IMR-90 (cell line): ENCODE data around the gene PODNL1. TPM values are rescaled to one million over a fixed set of nuclear protein-coding genes. Genes with fewer than 3 reads are reported as not detected.

ENCODE experiments used
- ATAC-seq: fragments of 200-7000 bp; cut with Tn5 transposase; 2 replicates; pipeline ENCODE4 v1.9.1; 2020; ENCODE audit warnings: low read depth, mild to moderate bottlenecking, moderate library complexity
- BruUV-seq: library from RNA; stranded (reverse); fragments of 400-500 nt; replicated peaks from 2 replicates; lab custom pipeline; 2021; lab: Mats Ljungman, UMichigan
- CTCF ChIA-PET: fragments of 300-600 bp; formaldehyde crosslinking; extraction: SDS; loops from one replicate; lab custom pipeline; 2021; ENCODE audit warnings: antibody characterized with exemption; lab: Yijun Ruan, JAX
- POLR2A ChIA-PET: fragments of 300-600 bp; sonication (Branson Sonifier 250); formaldehyde crosslinking; loops from one replicate; lab custom pipeline; 2022; ENCODE audit warnings: antibody characterized with exemption; ENCODE audit not compliant: unreplicated experiment; lab: Charles Lee
- DNase-seq: peaks from one replicate; pipeline ENCODE4 v3.0.0; 2013
- H2AFZ ChIP-seq: replicated peaks from 2 replicates; pipeline ENCODE3; 2013; ENCODE audit warnings: low read length, mild to moderate bottlenecking; ENCODE audit not compliant: poor library complexity
- H2AK5ac ChIP-seq: 2 replicates; pipeline ENCODE4 v1.6.1; 2013; ENCODE audit warnings: low read depth, low read length, inconsistent platforms
- H2AK9ac ChIP-seq: replicated peaks from 2 replicates; pipeline ENCODE3; 2013; ENCODE audit warnings: mild to moderate bottlenecking, low read depth, low read length, moderate library complexity; ENCODE audit not compliant: poor library complexity
- H2BK120ac ChIP-seq: 2 replicates; pipeline ENCODE4 v1.6.1; 2013; ENCODE audit warnings: low read depth, low read length, inconsistent platforms
- H2BK15ac ChIP-seq: 3 replicates; pipeline ENCODE4 v1.6.1; 2013; ENCODE audit warnings: low read depth, low read length, inconsistent platforms
- H2BK20ac ChIP-seq: 2 replicates; pipeline ENCODE4 v1.6.1; 2013; ENCODE audit warnings: low read depth, mild to moderate bottlenecking, inconsistent platforms, low read length, moderate library complexity
- H2BK5ac ChIP-seq: 2 replicates; pipeline ENCODE4 v1.6.1; 2013; ENCODE audit warnings: mild to moderate bottlenecking, low read depth, low read length, inconsistent platforms; ENCODE audit not compliant: poor library complexity, severe bottlenecking
- H3K14ac ChIP-seq: replicated peaks from 2 replicates; pipeline ENCODE4 v1.6.1; 2013; ENCODE audit warnings: low read depth, low read length, inconsistent platforms
- H3K18ac ChIP-seq: 2 replicates; pipeline ENCODE4 v1.6.1; 2013; ENCODE audit warnings: low read depth, low read length, control low read depth
- H3K23ac ChIP-seq: 2 replicates; pipeline ENCODE4 v1.6.1; 2013; ENCODE audit warnings: low read depth, low read length, inconsistent platforms
- H3K27ac ChIP-seq: 2 replicates; pipeline ENCODE4 v1.5.1; 2013; ENCODE audit warnings: mild to moderate bottlenecking, control low read depth, low read length; ENCODE audit not compliant: insufficient read depth
- H3K27me3 ChIP-seq: 2 replicates; pipeline ENCODE4 v1.6.1; 2013; ENCODE audit warnings: low read length; ENCODE audit not compliant: control insufficient read depth, insufficient read depth
- H3K36me3 ChIP-seq: 2 replicates; pipeline ENCODE4 v1.6.1; 2013; ENCODE audit warnings: low read length, mixed read lengths; ENCODE audit not compliant: control insufficient read depth, insufficient read depth
- H3K4ac ChIP-seq: 2 replicates; pipeline ENCODE4 v1.6.1; 2013; ENCODE audit warnings: low read depth, low read length, inconsistent platforms
- H3K4me1 ChIP-seq: 2 replicates; pipeline ENCODE4 v1.6.1; 2013; ENCODE audit warnings: low read length, mixed read lengths; ENCODE audit not compliant: control insufficient read depth, insufficient read depth
- H3K4me2 ChIP-seq: 2 replicates; pipeline ENCODE4 v1.6.1; 2013; ENCODE audit warnings: low read depth, mild to moderate bottlenecking, control low read depth, low read length, moderate library complexity
- H3K4me3 ChIP-seq: 2 replicates; pipeline ENCODE4 v1.5.1; 2013; ENCODE audit warnings: low read depth, mild to moderate bottlenecking, control low read depth, low read length, moderate library complexity; ENCODE audit not compliant: insufficient read depth
- H3K56ac ChIP-seq: 2 replicates; pipeline ENCODE4 v1.6.1; 2013; ENCODE audit warnings: low read length, inconsistent platforms; ENCODE audit not compliant: insufficient read depth; ENCODE audit errors: extremely low read depth
- H3K79me1 ChIP-seq, 2 experiments: 2 replicates each; pipeline ENCODE4 v1.6.1; 2013; ENCODE audit warnings: low read length in 2 of 2, inconsistent platforms in 1 of 2, low read depth in 1 of 2
- H3K9ac ChIP-seq: 2 replicates; pipeline ENCODE4 v1.6.1; 2013; ENCODE audit warnings: low read depth, low read length, control low read depth
- H3K9me1 ChIP-seq: 2 replicates; pipeline ENCODE4 v1.6.1; 2013; ENCODE audit warnings: low read length, inconsistent platforms; ENCODE audit not compliant: insufficient read depth
- H3K9me3 ChIP-seq: 2 replicates; pipeline ENCODE4 v1.6.1; 2013; ENCODE audit warnings: low read length; ENCODE audit not compliant: control insufficient read depth, insufficient read depth
- H4K20me1 ChIP-seq: 2 replicates; pipeline ENCODE4 v1.6.1; 2013; ENCODE audit warnings: low read length, inconsistent platforms; ENCODE audit not compliant: insufficient read depth
- H4K5ac ChIP-seq: 2 replicates; pipeline ENCODE4 v1.6.1; 2013; ENCODE audit warnings: mild to moderate bottlenecking, low read depth, low read length, control low read depth
- H4K8ac ChIP-seq, 2 experiments: 2 replicates each; pipeline ENCODE4 v1.6.1; 2013; ENCODE audit warnings: low read depth in 2 of 2, low read length in 2 of 2, control low read depth in 1 of 2, inconsistent platforms in 1 of 2
- H4K91ac ChIP-seq: 2 replicates; pipeline ENCODE4 v1.6.1; 2013; ENCODE audit warnings: low read depth, low read length, inconsistent platforms; ENCODE audit not compliant: insufficient read depth
- BHLHE40 ChIP-seq: fragments of 150-350 bp; IDR thresholded peaks from 2 replicates; pipeline ENCODE4 v1.6.1; 2016; ENCODE audit warnings: mild to moderate bottlenecking, low read depth, low read length
- CEBPB ChIP-seq: IDR thresholded peaks from 2 replicates; pipeline ENCODE4 v1.6.1; 2012; ENCODE audit warnings: low read depth, low read length, improper control_type of control experiment
- CHD1 ChIP-seq: IDR thresholded peaks from 2 replicates; pipeline ENCODE4 v1.6.1; 2012; ENCODE audit warnings: low read depth, low read length, improper control_type of control experiment
- CTCF ChIP-seq: conservative IDR thresholded peaks from 2 replicates; pipeline ENCODE4 v1.5.1; 2012; ENCODE audit warnings: mild to moderate bottlenecking, low read depth, low read length, improper control_type of control experiment
- ELK1 ChIP-seq: fragments of 150-350 bp; IDR thresholded peaks from 2 replicates; pipeline ENCODE4 v1.6.1; 2016; ENCODE audit warnings: low read depth, mild to moderate bottlenecking, low read length, moderate library complexity, borderline replicate concordance
- FOS ChIP-seq: fragments of 150-350 bp; IDR thresholded peaks from 2 replicates; pipeline ENCODE4 v1.6.1; 2016; ENCODE audit warnings: low read depth, low read length
- MAFK ChIP-seq: IDR thresholded peaks from 2 replicates; pipeline ENCODE4 v1.6.1; 2012; ENCODE audit warnings: low read depth, low read length, improper control_type of control experiment
- MAZ ChIP-seq: IDR thresholded peaks from 2 replicates; pipeline ENCODE4 v1.6.1; 2012; ENCODE audit warnings: low read depth, mild to moderate bottlenecking, low read length, improper control_type of control experiment, moderate library complexity, borderline replicate concordance
- MXI1 ChIP-seq: IDR thresholded peaks from 2 replicates; pipeline ENCODE4 v1.6.1; 2012; ENCODE audit warnings: low read depth, mild to moderate bottlenecking, low read length, moderate library complexity, borderline replicate concordance
- NFE2L2 ChIP-seq: fragments of 150-350 bp; IDR thresholded peaks from 2 replicates; pipeline ENCODE4 v1.6.1; 2016; ENCODE audit warnings: low read depth, mild to moderate bottlenecking, low read length
- POLR2A ChIP-seq: IDR thresholded peaks from 2 replicates; pipeline ENCODE4 v1.6.1; 2012; ENCODE audit warnings: mild to moderate bottlenecking, low read depth, low read length
- RAD21 ChIP-seq: IDR thresholded peaks from 2 replicates; pipeline ENCODE4 v1.6.1; 2012; ENCODE audit warnings: low read length, improper control_type of control experiment
- RFX5 ChIP-seq: IDR thresholded peaks from 2 replicates; pipeline ENCODE4 v1.8.0; 2012; ENCODE audit warnings: low read depth, mild to moderate bottlenecking, low read length, moderate library complexity
- SMC3 ChIP-seq: fragments of 150-350 bp; IDR thresholded peaks from 2 replicates; pipeline ENCODE4 v1.6.1; 2016; ENCODE audit warnings: low read depth, mild to moderate bottlenecking, antibody characterized with exemption, low read length, moderate library complexity
- USF2 ChIP-seq: fragments of 150-350 bp; IDR thresholded peaks from 2 replicates; pipeline ENCODE4 v1.6.1; 2017; ENCODE audit warnings: mild to moderate bottlenecking, antibody characterized with exemption, low read length, low read depth
- WGBS, 2 experiments: methylation state at CpG; one replicate each; pipeline versions ENCODE4 v1.1.5 to v1.1.7; 2013; ENCODE audit warnings: missing lambda C conversion rate in 2 of 2; ENCODE audit not compliant: insufficient read length in 1 of 2; ENCODE audit errors: extremely low coverage in 2 of 2; 5-methylcytosine and 5-hydroxymethylcytosine counted together
- dilution Hi-C: fragments of 300-500 bp; cut with HindIII; formaldehyde crosslinking; loops from one replicate; pipeline ENCODE4 v1.14.3; 2018; ENCODE audit warnings: low sequenced_read_pairs; ENCODE audit not compliant: unreplicated experiment
- in situ Hi-C: fragments of 300-500 bp; cut with MboI; formaldehyde crosslinking; loops from 3 replicates; pipeline ENCODE4 v1.14.3; 2019; ENCODE audit warnings: low sequenced_read_pairs, inconsistent platforms, mixed read lengths
- intact Hi-C: fragments of 100-400 bp; cut with micrococcal nuclease; formaldehyde crosslinking; loops from 2 replicates; pipeline ENCODE4 v1.10.0; 2022
- polyA plus RNA-seq, 3 experiments: library from polyadenylated mRNA; depleted of rRNA; stranded (reverse); fragments of >200 nt; gene quantifications; 2 replicates each; pipeline ENCODE4 v1.2.3, GENCODE V29; 2012; ENCODE audit warnings: low replicate concordance in 1 of 3
- total RNA-seq: library from RNA; depleted of rRNA; stranded (reverse); fragments of >200 nt; gene quantifications from 2 replicates; pipeline ENCODE4 v1.2.3, GENCODE V29; 2012

The PODNL1 gene
- total and polyA plus RNA-seq, 2 of the 4 experiments (the other 2 are of a cell fraction) = under 0.01 to 2.4 TPM

GRCh38 chr19:13980340-13980739, 42.1 kb upstream of the PODNL1 start:
- dilution Hi-C loops (no loop called here), in situ Hi-C loops (no loop called here), intact Hi-C loops (no loop called here)
- Histone ChIP-seq H4K20me1 (no peaks in the 10 kb centered on the region), H4K5ac (no peak overlapping the region), H3K56ac (no peak overlapping the region), H3K9me3 (no peaks in the 10 kb centered on the region), H3K79me1 (peaks cover 0 to 1% of the 10 kb centered on the region in 2 experiments; a peak in 1 of 4 replicates), H2AFZ (no peak overlapping the region), H2AK5ac (no peak overlapping the region), H3K36me3 (peaks cover 9% of the 10 kb centered on the region; the same call in 1 of the 2 replicates), H4K91ac (no peak overlapping the region), H2BK15ac (no peak overlapping the region), H4K8ac (no peak overlapping the region), H3K27me3 (no peaks in the 10 kb centered on the region), H3K4me3 (no peak overlapping the region), H3K14ac (no peak overlapping the region), H2BK5ac (no peak overlapping the region), H3K4me2 (no peak overlapping the region), H3K9ac (no peak overlapping the region), H3K23ac (no peak overlapping the region), H3K4ac (no peak overlapping the region), H3K9me1 (no peaks in the 10 kb centered on the region), H2BK120ac (no peak overlapping the region), H2AK9ac (no peak overlapping the region), H2BK20ac (no peak overlapping the region), H3K4me1 (no peaks in the 10 kb centered on the region), H3K27ac (no peak overlapping the region), H3K18ac (no peak overlapping the region)
- BruUV-seq = no TSS peak
- DNase-seq (no peak), ATAC-seq (no peak)
- 93% methylated on average over 5 of the region's 15 CpGs; no CpG with 5 or more reads in 1 of the 2 experiments for WGBS, 2 experiments
- CTCF ChIA-PET = no interaction called here
- TF ChIP-seq BHLHE40 (no peak), FOS (no peak), ELK1 (no peak), MAFK (no peak), NFE2L2 (no peak), CTCF (no peak), RFX5 (no peak), MAZ (no peak), SMC3 (no peak), CHD1 (no peak), MXI1 (no peak), USF2 (no peak), CEBPB (no peak), POLR2A (no peak), RAD21 (no peak)
- POLR2A ChIA-PET = no interaction called here
